Measurements from ENCODE around the gene MTLN. TPM values are rescaled to one million over a fixed set of nuclear protein-coding genes. Genes with fewer than 3 reads are reported as not detected.
"Not testable (repeated sequence)": the region's sequence is repeated elsewhere in the genome, so short reads cannot be mapped to it uniquely, and the experiment has no call there.

The MTLN gene
- total RNA-seq, 1 donor from 2014 or later: 53.3 TPM

- peaks cover 7% of the 10 kb centered on the region for H3K27me3 ChIP-seq
- no peaks in the 10 kb centered on the region for H3K9me3 ChIP-seq
- no peaks in the 10 kb centered on the region for H3K4me1 ChIP-seq
- TF ChIP-seq CTCF (IDR thresholded peaks at IDR 0.05): no peak
- no peak for DNase-seq
- no peak overlapping the region for H3K4me3 ChIP-seq
- H3K27ac ChIP-seq: no peak overlapping the region
- H3K36me3 ChIP-seq: no peaks in the 10 kb centered on the region
- intact Hi-C loops (cut with DNase I): no loop called here
- ATAC-seq: no peak
These were observed 9.6 kb upstream of the MTLN start for GRCh38 chr2:110221938-110222337.

DNA sequence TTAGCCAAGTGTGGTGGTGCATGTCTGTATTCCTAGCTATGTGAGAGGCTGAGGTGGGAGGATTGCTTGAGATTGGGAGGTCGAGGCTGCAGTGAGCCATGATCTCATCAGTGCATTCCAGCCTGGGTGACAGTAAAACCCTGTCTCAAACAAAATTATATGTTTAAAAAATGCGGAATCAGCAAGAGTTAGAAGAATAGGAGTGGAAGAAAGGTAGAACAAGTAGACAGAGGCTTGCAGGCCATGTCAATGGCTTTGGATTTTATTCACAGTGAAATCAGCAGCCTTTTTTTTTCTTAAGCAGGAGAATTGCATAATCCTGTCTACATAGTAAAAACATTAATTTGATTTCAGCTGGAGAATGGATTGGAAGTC, 7.8 kb upstream of the MTLN start:
- H3K36me3 ChIP-seq: no peaks in the 10 kb centered on the region
- no peaks in the 10 kb centered on the region for H3K4me1 ChIP-seq
- no peak for TF ChIP-seq CTCF (IDR thresholded peaks at IDR 0.05)
- H3K27me3 ChIP-seq: no peaks in the 10 kb centered on the region
- no peaks in the 10 kb centered on the region for H3K9me3 ChIP-seq
- ATAC-seq (no peak), DNase-seq (no peak)
- no peak overlapping the region for H3K4me3 ChIP-seq
- no peak overlapping the region for H3K27ac ChIP-seq
- intact Hi-C loops (cut with DNase I): no loop called here

- no peak for TF ChIP-seq CTCF (IDR thresholded peaks at IDR 0.05)
- ATAC-seq: no peak
- H3K36me3 ChIP-seq: no peaks in the 10 kb centered on the region
- intact Hi-C loops (cut with DNase I): no loop called here
- no peak overlapping the region for H3K4me3 ChIP-seq
- H3K27ac ChIP-seq: no peak overlapping the region
- no peaks in the 10 kb centered on the region for H3K4me1 ChIP-seq
- no peaks in the 10 kb centered on the region for H3K9me3 ChIP-seq
- H3K27me3 ChIP-seq: no peaks in the 10 kb centered on the region
- DNase-seq: no peak
These were observed 7.3 kb upstream of the MTLN start for GRCh38 chr2:110219496-110220189.

DNA sequence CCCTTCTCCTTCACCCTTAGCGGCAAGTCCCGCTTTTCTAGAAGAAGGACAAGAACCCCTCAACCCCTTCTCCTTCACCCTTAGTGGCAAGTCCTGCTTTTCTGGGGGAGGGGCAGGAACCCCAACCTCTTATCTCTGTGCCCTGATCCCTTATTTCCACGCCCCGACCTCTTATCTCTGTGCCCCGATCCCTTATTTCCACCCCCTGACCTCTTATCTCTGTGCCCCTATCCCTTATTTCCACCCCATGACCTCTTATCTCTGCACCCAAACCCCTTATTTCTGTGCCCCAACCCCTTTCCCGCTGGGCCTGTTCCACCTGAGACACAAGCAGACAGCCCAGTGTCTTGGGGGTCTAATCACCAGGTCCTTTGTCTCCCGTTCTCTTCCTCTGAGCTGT, 6.5 kb upstream of the MTLN start:
- DNase-seq; H3K36me3 ChIP-seq; intact Hi-C loops (cut with DNase I); H3K9me3 ChIP-seq; H3K27me3 ChIP-seq; H3K4me3 ChIP-seq; H3K27ac ChIP-seq; H3K4me1 ChIP-seq; ATAC-seq: not testable (repeated sequence)

DNA sequence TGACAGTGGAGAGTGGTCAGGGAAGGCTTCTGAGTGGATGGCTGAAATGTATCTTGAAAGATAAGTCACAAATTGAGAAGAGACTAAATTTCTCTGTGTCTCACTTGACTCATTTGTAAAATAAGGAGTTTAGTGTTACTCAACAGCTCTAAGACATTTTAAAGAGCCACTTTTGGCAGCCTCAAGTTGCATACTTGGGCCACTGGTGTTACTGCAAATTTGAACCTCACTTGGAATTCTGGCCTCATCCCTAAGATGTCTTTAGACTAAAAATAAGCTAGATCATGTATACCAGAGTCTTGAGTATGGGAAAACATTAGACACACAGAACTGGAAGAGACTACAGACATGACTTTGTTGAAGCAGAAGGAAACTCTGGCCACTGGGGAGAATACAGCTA, 4.5 kb upstream of the MTLN start:
- intact Hi-C loops (cut with DNase I): no loop called here
- H3K36me3 ChIP-seq: no peaks in the 10 kb centered on the region
- no peak overlapping the region for H3K4me3 ChIP-seq
- no peak for TF ChIP-seq CTCF (IDR thresholded peaks at IDR 0.05)
- ATAC-seq (no peak), DNase-seq (no peak)
- H3K27ac ChIP-seq: no peak overlapping the region
- no peaks in the 10 kb centered on the region for H3K4me1 ChIP-seq
- H3K27me3 ChIP-seq: no peaks in the 10 kb centered on the region
- H3K9me3 ChIP-seq: no peaks in the 10 kb centered on the region

- H3K4me3 ChIP-seq: no peak overlapping the region
- intact Hi-C loops (cut with DNase I): no loop called here
- H3K4me1 ChIP-seq: peaks cover 5% of the 10 kb centered on the region
- H3K36me3 ChIP-seq: no peaks in the 10 kb centered on the region
- no peak overlapping the region for H3K27ac ChIP-seq
- H3K27me3 ChIP-seq: no peaks in the 10 kb centered on the region
- DNase-seq (no peak), ATAC-seq (no peak)
- TF ChIP-seq CTCF (IDR thresholded peaks at IDR 0.05): no peak
- H3K9me3 ChIP-seq: no peaks in the 10 kb centered on the region
These were observed 3.9 kb upstream of the MTLN start for GRCh38 chr2:110216199-110216598.

Measured in upper lobe of right lung (tissue), 1 donor.